Choroid plexus epithelial cell (primary cell): Measurements from ENCODE around the gene COL18A1.

Experiments
- DNase-seq: peaks from one replicate; pipeline ENCODE4 v3.0.0-alpha.2; 2010; ENCODE audit warnings: low read depth
- H3K4me3 ChIP-seq: 2 replicates; pipeline ENCODE4 v1.5.1; 2011; ENCODE audit warnings: low read depth, mild to moderate bottlenecking, control low read depth, low read length, moderate library complexity
- TF ChIP-seq, protein P1 (sequence below): conservative IDR thresholded peaks from 2 replicates; pipeline ENCODE4 v1.5.1; 2011; ENCODE audit warnings: low read depth, mild to moderate bottlenecking, control low read depth, inconsistent platforms, low read length, moderate library complexity

Gene COL18A1

GRCh38 chr21:45407629-45408247 lies 2.8 kb downstream of the COL18A1 start:
- no peak overlapping the region for H3K4me3 ChIP-seq
- no peak for DNase-seq
- TF ChIP-seq, protein P1, sequence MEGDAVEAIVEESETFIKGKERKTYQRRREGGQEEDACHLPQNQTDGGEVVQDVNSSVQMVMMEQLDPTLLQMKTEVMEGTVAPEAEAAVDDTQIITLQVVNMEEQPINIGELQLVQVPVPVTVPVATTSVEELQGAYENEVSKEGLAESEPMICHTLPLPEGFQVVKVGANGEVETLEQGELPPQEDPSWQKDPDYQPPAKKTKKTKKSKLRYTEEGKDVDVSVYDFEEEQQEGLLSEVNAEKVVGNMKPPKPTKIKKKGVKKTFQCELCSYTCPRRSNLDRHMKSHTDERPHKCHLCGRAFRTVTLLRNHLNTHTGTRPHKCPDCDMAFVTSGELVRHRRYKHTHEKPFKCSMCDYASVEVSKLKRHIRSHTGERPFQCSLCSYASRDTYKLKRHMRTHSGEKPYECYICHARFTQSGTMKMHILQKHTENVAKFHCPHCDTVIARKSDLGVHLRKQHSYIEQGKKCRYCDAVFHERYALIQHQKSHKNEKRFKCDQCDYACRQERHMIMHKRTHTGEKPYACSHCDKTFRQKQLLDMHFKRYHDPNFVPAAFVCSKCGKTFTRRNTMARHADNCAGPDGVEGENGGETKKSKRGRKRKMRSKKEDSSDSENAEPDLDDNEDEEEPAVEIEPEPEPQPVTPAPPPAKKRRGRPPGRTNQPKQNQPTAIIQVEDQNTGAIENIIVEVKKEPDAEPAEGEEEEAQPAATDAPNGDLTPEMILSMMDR = peak; percentile 26

- H3K4me3 ChIP-seq = no peak overlapping the region
- TF ChIP-seq, protein P1 = no peak
- no peak for DNase-seq
Measured at GRCh38 chr21:45408271-45408791, 3.4 kb downstream of the COL18A1 start.

DNA sequence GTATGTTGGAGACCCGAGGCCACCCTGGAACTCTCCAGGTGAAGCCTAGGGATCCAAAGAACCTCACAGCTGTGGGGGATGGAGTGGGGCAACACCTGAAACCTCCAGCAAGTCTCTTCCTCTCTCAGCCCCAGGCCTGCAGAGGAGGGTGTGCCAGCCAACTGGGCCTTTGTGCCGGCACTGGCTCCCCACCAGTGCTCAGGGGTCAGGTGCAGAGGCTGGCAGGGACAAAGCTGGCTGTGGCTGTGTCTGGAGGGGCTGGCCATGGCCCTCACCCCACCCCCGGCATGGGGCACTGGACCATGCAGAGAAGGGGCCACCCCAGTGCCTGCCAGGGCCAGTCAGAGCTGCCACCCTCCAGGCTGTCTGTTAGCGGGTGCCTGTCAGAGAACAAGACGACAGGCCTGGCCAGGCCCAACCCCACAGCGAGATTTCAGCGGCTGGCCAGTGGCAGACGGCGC lies 3.9 kb downstream of the COL18A1 start:
- no peak overlapping the region for H3K4me3 ChIP-seq
- DNase-seq = no peak
- TF ChIP-seq, protein P1 = no peak

DNA sequence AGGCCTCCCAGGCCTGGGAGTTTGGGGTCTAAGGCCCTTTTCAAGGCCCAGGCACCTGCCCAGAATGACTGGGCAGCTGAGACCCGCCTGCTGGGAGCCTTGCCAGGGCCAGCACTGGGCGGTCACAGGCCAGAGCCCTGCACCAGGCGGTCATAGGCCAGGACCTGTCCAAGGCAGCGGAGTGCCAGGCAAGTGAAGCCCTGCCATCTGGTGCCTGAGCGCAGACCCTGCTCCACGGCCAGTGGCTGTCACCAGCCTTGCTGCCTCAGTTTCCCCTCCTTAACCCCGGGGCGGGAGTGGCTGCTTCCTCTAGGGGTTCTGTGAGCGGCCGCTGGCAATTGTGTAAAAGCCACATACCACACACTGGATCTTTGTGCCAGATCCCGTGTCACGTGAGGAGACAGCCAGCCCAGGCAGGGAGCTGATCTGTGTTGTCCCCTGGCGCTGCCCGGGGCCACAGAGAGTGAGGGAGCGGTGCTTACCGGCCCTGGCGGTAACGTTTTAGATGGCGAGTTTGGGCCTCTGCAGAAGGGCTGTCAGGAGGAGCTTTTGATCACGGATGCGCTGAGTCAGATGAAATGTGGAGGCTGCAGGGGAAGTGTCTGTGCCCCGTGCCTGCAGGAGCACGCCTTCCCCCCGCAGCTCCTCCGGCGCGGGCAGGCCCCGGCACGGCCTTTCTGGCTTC lies 4.6 kb downstream of the COL18A1 start:
- no peak overlapping the region for H3K4me3 ChIP-seq
- no peak for DNase-seq

GRCh38 chr21:45410151-45410864 lies 5.3 kb downstream of the COL18A1 start:
- peak; percentile 72 for DNase-seq
- H3K4me3 ChIP-seq = no peak overlapping the region
- TF ChIP-seq, protein P1 = no peak

More for the DNA sequence above, 4.6 kb downstream of the COL18A1 start:
- TF ChIP-seq, protein P1 = no peak

DNA sequence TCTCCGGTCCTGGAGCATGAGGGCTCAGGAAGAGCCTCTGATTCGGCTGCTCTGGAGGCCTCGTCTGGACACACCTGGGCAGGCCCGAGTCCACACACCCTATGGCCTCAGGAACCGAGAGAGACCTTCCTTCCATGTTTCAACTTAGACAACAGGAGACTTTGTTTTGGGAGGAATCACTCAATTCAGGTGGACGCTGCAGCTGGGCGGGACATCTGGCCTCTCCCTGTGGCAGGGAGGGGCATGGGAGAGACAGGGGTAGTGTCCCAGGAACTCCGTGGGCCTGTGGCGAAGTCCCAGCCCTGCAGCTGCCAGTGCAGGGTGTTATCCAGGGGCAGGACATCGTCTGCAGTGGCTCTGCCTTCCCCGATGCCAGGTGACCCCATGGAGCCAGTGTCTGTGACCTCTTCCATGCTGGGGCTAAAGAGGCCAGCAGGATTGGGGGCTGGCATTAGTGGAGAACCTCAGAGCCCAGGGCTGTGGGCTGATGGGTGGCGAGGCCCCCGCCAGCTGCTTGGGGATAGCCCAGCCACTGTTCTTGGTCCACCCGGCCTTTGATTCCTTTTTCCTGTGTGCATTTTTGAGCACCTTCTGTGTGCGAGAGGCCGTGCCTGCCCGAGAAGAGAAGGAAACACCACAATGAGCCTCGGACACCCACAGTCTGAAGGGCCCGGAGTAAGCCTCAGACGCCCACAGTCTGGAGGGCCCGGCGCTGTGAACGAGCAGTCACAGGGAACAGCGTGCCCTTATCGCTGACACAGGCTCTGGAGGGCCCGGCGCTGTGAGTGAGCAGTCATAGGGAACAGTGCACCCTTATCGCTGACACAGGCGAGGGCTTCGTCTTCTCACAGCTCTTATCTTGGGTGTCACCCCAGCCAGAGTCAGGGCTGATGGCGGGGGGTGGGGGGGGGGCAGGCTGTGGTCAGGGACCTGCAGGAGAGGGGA lies 6.2 kb downstream of the COL18A1 start:
- no peak for DNase-seq
- TF ChIP-seq, protein P1 = no peak
- no peak overlapping the region for H3K4me3 ChIP-seq
